CD4-positive, alpha-beta T cell treated with Interleukin-6 for 4 hours (primary cell): Measurements from ENCODE around the gene PKN2.

Experiments used
- DNase-seq: peaks from one replicate; pipeline ENCODE4 v3.0.0-alpha.2; 2020; ENCODE audit warnings: mixed read lengths

The PKN2 gene

GRCh38 chr1:88683541-88684481 is at the start of gene PKN2:
Gene PKN2 (plus strand): TSS chr1:88684273. CDS start chr1:88684581, 308 bp downstream.
- peak; percentile 98 for DNase-seq

GRCh38 chr1:88634538-88634937 is 49.5 kb upstream of the PKN2 start:
- no peak for DNase-seq

DNA sequence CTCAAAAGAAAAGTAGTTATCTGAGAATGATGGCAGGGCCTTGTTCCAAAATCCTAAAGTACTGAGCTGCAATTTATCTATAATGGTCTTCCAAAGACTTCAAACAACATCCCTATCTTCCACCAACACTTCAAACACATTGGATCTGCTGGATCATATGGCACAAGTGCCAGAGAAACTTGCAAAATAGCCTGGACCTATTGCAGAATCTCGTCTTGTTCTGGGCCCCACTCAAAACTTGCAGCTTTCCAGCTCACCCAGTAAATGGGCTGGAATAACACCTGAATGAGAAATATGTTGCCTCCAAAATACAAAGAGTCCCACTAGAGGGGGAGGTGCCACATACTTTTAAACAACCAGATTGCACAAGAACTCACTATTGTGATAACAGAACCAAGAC is 44.0 kb upstream of the PKN2 start:
- DNase-seq: no peak

- no peak for DNase-seq
These were observed 38.2 kb upstream of the PKN2 start for GRCh38 chr1:88645886-88646285.

DNA sequence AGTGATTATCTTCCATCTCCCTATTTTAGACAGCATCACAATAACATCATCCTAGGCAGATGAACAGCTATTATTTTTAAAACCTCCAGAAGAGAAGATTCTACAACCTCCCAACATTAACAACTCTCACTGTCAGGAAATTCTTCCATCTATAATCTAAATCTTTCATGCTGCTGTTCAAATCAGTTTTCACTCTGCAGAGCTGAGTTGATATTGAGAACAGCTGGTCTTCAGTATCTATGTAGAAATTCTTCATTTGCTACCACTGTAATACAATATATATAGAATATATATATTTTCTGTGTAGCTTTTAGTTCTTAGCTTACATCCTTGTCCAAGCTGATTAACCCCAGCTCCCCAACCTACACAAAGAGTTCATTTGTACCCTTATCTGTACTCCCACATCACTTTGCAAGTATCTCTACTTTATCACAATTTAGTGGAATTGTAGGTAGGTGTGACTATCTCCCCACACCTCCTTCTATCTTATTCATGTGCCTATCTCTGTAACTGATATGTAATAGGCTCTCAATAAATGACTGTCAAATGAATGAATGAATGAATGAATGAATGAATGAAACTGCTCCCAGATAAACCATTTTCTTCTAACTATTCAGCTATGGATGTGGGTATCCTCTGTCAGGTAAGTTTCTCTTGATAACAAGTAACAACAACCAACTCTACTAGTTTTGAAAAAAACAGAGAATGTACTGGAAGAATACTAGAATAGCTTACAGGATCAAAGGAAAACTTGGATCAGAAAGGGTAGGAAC is 37.4 kb upstream of the PKN2 start:
- DNase-seq: no peak

- DNase-seq: no peak
These were observed 36.8 kb upstream of the PKN2 start for GRCh38 chr1:88647249-88647645.

GRCh38 chr1:88647749-88648415 is 36.2 kb upstream of the PKN2 start:
- no peak for DNase-seq

GRCh38 chr1:88648706-88649105 is 35.4 kb upstream of the PKN2 start:
- no peak for DNase-seq

DNA sequence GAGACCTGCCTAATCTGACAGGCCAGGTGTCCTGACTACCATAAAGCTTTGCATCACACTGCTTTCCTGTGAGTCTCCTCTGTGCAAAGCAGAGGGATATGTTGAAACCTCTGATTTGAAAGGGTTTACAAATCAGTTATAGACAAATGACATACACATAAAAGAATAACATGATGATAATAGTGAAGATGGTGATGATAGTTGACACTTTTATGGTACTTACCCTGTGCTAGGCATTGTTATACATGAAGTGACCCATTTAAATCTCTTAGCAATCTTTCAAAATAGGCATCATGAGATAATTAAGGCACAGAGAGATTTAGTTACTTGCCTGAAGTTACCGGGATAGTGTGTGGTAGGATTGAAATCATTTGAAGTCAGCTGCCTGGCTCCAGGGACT is 34.1 kb upstream of the PKN2 start:
- DNase-seq: no peak

DNA sequence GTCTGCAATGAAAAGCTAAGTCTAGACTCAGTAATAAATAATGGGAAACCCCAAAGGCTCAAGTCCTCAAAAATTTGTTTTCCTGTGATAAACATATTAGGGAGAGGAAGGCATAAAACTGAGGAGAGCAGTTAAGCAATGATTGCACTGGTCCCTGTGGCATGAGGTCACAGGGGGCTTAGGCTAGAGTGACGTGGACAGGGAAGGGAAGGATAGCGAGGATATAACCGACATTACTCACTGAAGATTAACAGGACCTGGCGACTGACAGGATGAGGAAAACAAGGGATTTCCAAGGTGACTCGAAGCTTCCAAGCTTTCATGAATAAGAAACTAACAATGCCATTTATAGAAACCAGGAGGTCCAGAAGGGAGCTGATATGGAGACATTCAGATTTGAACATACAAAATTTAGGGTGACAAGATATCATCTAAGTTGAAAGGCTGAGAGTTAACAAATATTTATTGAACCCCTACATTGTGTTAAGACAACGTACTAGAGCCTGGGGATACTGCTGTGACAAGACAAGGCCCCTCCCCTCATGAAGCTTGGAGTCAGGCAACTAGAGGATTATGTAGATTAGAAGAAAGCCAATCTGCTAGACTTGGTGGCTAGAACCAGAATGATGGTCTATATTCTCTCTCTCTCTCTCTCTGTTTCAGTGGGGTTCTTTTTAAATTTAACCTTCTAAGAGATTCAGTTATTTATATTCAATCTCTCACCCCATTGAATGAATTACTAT is 33.2 kb upstream of the PKN2 start:
- DNase-seq: no peak

GRCh38 chr1:88655140-88655539 is 28.9 kb upstream of the PKN2 start:
- no peak for DNase-seq

DNA sequence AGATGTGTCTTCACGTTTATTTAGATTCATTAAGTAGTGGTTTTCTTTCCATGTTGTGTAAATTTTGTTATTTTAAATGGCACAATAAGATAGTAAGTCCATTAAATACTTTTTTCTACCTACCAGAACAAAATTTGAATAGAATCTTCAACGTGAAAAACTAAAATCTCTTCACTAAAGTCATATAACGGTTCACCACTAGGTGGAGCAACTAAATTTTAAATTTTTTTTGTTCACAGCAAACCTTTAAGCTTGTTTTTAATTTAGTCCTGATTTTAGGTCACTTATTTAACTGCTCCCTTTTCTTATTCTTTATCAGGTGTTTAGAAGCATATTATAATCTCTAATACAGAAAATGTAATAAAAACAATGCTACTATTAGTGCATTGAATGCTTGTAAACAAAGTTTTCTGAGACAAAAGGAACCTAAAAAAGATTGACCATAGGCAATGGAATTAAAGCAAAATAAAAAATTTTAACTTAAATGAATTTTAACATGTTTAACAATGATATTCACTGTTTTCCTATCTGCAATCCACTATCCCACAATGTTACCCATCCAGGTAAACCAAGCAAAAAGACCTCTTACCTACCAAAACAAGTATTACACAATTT is 28.3 kb upstream of the PKN2 start:
- DNase-seq: no peak

- no peak for DNase-seq
These were observed 25.7 kb upstream of the PKN2 start for GRCh38 chr1:88658419-88658818.

DNA sequence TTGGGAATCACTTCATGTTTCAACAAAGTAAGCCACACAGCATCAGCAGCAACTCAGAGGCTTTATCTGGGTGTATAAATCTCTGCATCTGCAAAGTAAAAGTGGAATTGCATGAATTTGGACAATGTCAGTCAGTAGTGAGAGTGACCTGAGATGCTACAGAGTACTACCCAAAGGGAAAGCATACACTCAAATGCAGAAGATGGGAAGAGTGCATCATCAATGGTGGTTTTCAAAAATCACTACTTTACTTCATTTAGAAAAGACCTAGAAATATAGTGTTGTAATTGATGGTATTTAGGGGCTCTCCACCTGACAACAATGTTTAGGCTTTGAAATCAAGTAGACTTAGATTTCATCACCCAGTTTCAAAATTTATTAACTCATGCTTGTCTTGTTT is 24.5 kb upstream of the PKN2 start:
- no peak for DNase-seq

DNA sequence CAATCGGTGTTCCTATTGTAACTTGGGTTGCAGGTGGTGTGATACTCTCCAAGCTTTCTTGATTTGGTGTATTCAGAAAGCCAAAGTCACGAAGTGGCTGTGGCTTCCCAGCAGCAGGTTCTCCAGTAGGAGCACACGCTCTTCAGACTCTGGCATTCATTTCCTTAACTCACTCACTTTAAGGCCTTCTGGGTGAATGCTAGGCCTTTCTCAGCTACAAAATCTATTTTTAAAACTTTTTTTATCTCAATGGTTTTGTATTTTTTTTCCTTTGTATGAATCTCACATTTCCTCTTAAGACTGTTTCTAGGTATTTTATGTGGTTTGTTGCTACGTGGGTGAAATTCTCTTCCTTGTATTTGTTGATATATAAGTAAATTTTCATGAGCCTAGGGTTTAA is 22.9 kb upstream of the PKN2 start:
- no peak for DNase-seq

DNA sequence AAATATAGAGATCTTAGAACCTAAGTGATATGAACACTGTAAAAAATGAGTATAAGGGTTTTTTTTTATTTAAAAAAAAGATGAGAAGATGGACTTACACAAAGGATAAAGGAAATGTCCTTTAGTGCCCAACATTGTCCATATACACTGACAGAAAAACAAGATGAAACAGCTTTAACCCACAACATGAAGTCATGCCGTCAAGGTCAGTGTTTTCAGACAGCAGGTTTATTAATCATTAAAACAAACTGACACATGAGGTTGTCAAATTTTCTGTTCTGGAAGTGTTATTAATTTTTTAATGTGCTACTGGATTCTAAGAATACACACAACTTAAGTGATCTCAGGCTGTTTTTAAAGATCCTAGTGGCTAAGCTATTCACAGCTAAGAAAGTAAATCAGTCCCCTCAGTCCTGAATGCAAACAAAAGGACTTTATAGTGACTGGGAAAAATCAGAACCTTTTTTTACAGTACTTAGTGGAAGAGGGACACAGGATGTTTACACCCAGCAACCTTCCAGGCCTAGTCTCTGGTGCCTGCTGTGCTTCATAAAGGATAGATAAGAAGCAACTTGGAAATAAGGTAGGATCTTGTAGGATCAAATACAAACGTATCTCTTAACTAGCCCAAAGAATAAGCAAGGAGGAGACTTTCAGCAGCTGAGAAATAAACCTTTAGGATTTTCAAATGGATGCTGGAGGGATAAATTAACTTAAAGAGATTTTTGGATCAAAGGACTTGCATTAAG is 21.9 kb upstream of the PKN2 start:
- DNase-seq: no peak

GRCh38 chr1:88662723-88663122 is 21.4 kb upstream of the PKN2 start:
- DNase-seq: no peak

GRCh38 chr1:88668405-88668804 is 15.7 kb upstream of the PKN2 start:
- DNase-seq: no peak

GRCh38 chr1:88670462-88670861 is 13.6 kb upstream of the PKN2 start:
- no peak for DNase-seq

DNA sequence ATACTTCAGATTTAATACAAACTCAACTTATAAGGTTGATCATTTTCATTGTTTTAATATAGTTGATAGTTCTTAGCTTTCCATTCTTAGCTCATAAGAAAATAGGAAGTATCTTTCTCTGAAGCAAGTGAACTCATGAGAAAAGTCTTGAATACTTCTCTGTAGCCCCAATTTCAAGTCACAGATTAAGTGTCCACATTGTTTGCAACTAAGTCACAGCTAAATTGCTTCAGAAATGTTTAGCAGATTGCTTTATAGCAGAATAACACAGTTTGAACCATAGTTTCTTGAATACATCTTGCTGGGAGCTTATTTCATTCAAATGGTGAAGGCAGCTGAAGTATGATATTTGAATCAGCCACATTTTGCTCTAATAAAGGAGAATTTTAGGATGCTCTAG is 10.6 kb upstream of the PKN2 start:
- no peak for DNase-seq

GRCh38 chr1:88678405-88678804 is 5.7 kb upstream of the PKN2 start:
- no peak for DNase-seq

- DNase-seq: no peak
These were observed 3.6 kb upstream of the PKN2 start for GRCh38 chr1:88680471-88680870.
